GM19023 (cell line): ENCODE results near the gene DOCK6.

ENCODE experiments used
- ATAC-seq: cut with Tn5 transposase; IDR thresholded peaks from one replicate; pipeline ENCODE4 v1.9.1; 2021; ENCODE audit warnings: mild to moderate bottlenecking, moderate library complexity; ENCODE audit not compliant: unreplicated experiment

DOCK6 gene

GRCh38 chr19:11227195-11227886 is 35.0 kb downstream of the DOCK6 start:
- no peak for ATAC-seq

- ATAC-seq: no peak
Measured at GRCh38 chr19:11226716-11227166, 35.6 kb downstream of the DOCK6 start.

- no peak for ATAC-seq
Measured at GRCh38 chr19:11225815-11226214, 36.5 kb downstream of the DOCK6 start.

- no peak for ATAC-seq
Measured at GRCh38 chr19:11225172-11225571, 37.2 kb downstream of the DOCK6 start.

- ATAC-seq: no peak
Measured at GRCh38 chr19:11224429-11224828, 37.9 kb downstream of the DOCK6 start.

GRCh38 chr19:11223200-11223599 is 39.1 kb downstream of the DOCK6 start:
- no peak for ATAC-seq

GRCh38 chr19:11221082-11221598 is 41.2 kb downstream of the DOCK6 start:
- ATAC-seq: no peak

- ATAC-seq: no peak
Measured at GRCh38 chr19:11214387-11214786, 47.9 kb downstream of the DOCK6 start.

GRCh38 chr19:11210656-11210928 is 51.7 kb downstream of the DOCK6 start:
- no peak for ATAC-seq

GRCh38 chr19:11209839-11210655 is 52.3 kb downstream of the DOCK6 start:
- ATAC-seq: no peak

GRCh38 chr19:11208561-11209471 is 53.5 kb downstream of the DOCK6 start:
- ATAC-seq: no peak

GRCh38 chr19:11205939-11206570 is 56.3 kb downstream of the DOCK6 start:
- no peak for ATAC-seq

GRCh38 chr19:11204943-11205349 is 57.4 kb downstream of the DOCK6 start:
- no peak for ATAC-seq

GRCh38 chr19:11204076-11204602 is 58.2 kb downstream of the DOCK6 start:
- ATAC-seq: no peak

GRCh38 chr19:11203194-11204075 is 58.9 kb downstream of the DOCK6 start:
- ATAC-seq: no peak

- no peak for ATAC-seq
Measured at GRCh38 chr19:11202488-11203193, 59.7 kb downstream of the DOCK6 start.

- ATAC-seq: no peak
Measured at GRCh38 chr19:11201791-11202190, 60.5 kb downstream of the DOCK6 start.

GRCh38 chr19:11200931-11201330 is 61.4 kb downstream of the DOCK6 start:
- ATAC-seq: no peak

- ATAC-seq: no peak
Measured at GRCh38 chr19:11200015-11200574, 62.2 kb downstream of the DOCK6 start.
